ENCODE measurements around the gene BMPR1B.
"Not testable (repeated sequence)": the region's sequence is repeated elsewhere in the genome, so short reads cannot be mapped to it uniquely, and the experiment has no call there.

BMPR1B gene

GRCh38 chr4:95050980-95051701 lies 293.4 kb downstream of the BMPR1B start:
- peak in 18 of 42 donors; percentile 3 to 58 (median 24) for DNase-seq
- intact Hi-C loops (cut with DNase I), result no loop called here

GRCh38 chr4:95051702-95052020 lies 293.9 kb downstream of the BMPR1B start:
- intact Hi-C loops (cut with DNase I), result no loop called here

GRCh38 chr4:95058991-95059390 lies 301.2 kb downstream of the BMPR1B start:
- intact Hi-C loops (cut with DNase I), result no loop called here
- DNase-seq, result no peak

More at GRCh38 chr4:95051702-95052020, 293.9 kb downstream of the BMPR1B start:
- no peak for DNase-seq

GRCh38 chr4:95059663-95060062 lies 301.9 kb downstream of the BMPR1B start:
- DNase-seq, result no peak
- intact Hi-C loops (cut with DNase I), result no loop called here

- intact Hi-C loops (cut with DNase I), result no loop called here
- DNase-seq, result no peak
Measured at GRCh38 chr4:95061220-95061619, 303.5 kb downstream of the BMPR1B start.

GRCh38 chr4:95061801-95062200 lies 304.0 kb downstream of the BMPR1B start:
- DNase-seq; intact Hi-C loops (cut with DNase I): not testable (repeated sequence)

- intact Hi-C loops (cut with DNase I), result no loop called here
Measured at GRCh38 chr4:95066050-95066449, 308.3 kb downstream of the BMPR1B start.

GRCh38 chr4:95068401-95068800 lies 310.6 kb downstream of the BMPR1B start:
- no peak for DNase-seq
- intact Hi-C loops (cut with DNase I), result no loop called here

More at GRCh38 chr4:95066050-95066449, 308.3 kb downstream of the BMPR1B start:
- DNase-seq, result no peak

- intact Hi-C loops (cut with DNase I), result no loop called here
- DNase-seq, result no peak
Measured at GRCh38 chr4:95068818-95069478, 311.2 kb downstream of the BMPR1B start.

- intact Hi-C loops (cut with DNase I), result no loop called here
- no peak for DNase-seq
Measured at GRCh38 chr4:95071851-95072250, 314.1 kb downstream of the BMPR1B start.

- DNase-seq, result no peak
- intact Hi-C loops (cut with DNase I), result no loop called here
Measured at GRCh38 chr4:95073646-95074045, 315.9 kb downstream of the BMPR1B start.

- intact Hi-C loops (cut with DNase I), result no loop called here
- DNase-seq, result no peak
Measured at GRCh38 chr4:95077864-95078263, 320.1 kb downstream of the BMPR1B start.

GRCh38 chr4:95080969-95081368 lies 323.2 kb downstream of the BMPR1B start:
- intact Hi-C loops (cut with DNase I), result no loop called here
- DNase-seq, result no peak

GRCh38 chr4:95084584-95084983 lies 326.8 kb downstream of the BMPR1B start:
- intact Hi-C loops (cut with DNase I), result no loop called here
- DNase-seq, result no peak

GRCh38 chr4:95085124-95085833 lies 327.5 kb downstream of the BMPR1B start:
- intact Hi-C loops (cut with DNase I), result no loop called here
- DNase-seq, result no peak

GRCh38 chr4:95086551-95086950 lies 328.8 kb downstream of the BMPR1B start:
- no peak for DNase-seq
- intact Hi-C loops (cut with DNase I), result no loop called here

- intact Hi-C loops (cut with DNase I), result no loop called here
- no peak for DNase-seq
Measured at GRCh38 chr4:95087657-95088455, 330.1 kb downstream of the BMPR1B start.

GRCh38 chr4:95091272-95091671 lies 333.5 kb downstream of the BMPR1B start:
- peak in 2 of 42 donors; percentile 3 to 37 for DNase-seq
- intact Hi-C loops (cut with DNase I), result no loop called here

GRCh38 chr4:95092766-95093165 lies 335.0 kb downstream of the BMPR1B start:
- intact Hi-C loops (cut with DNase I), result no loop called here
- DNase-seq, result no peak

- intact Hi-C loops (cut with DNase I), result no loop called here
- DNase-seq, result no peak
Measured at GRCh38 chr4:95093460-95093859, 335.7 kb downstream of the BMPR1B start.

All from head of caudate nucleus (tissue), 42 donors.